ENCODE data around the gene CHD6.

The CHD6 gene

GRCh38 chr20:41552295-41553068 lies 65.7 kb downstream of the CHD6 start:
- ATAC-seq = no peak
- TF ChIP-seq GLIS3 (CRISPR knock-in tag; IDR thresholded peaks at IDR 0.05) (no peak), ZFP3 (CRISPR knock-in tag; IDR thresholded peaks at IDR 0.05) (no peak), TSHZ2 (CRISPR knock-in tag; IDR thresholded peaks at IDR 0.05) (no peak), POU6F1 (CRISPR knock-in tag; IDR thresholded peaks at IDR 0.05; ENCODE audit: borderline replicate concordance, low read depth) (no peak)

- no peak for ATAC-seq
- TF ChIP-seq CREB5 (CRISPR knock-in tag; IDR thresholded peaks at IDR 0.05; ENCODE audit: low read depth) (no peak), RARB (CRISPR knock-in tag; IDR thresholded peaks at IDR 0.05) (no peak), ZNF70 (CRISPR knock-in tag; IDR thresholded peaks at IDR 0.05) (no peak), POU6F1 (CRISPR knock-in tag; IDR thresholded peaks at IDR 0.05; ENCODE audit: borderline replicate concordance, low read depth) (no peak), CSRNP3 (CRISPR knock-in tag; IDR thresholded peaks at IDR 0.05) (no peak), GLIS3 (CRISPR knock-in tag; IDR thresholded peaks at IDR 0.05) (no peak), ESRRG (CRISPR knock-in tag; IDR thresholded peaks at IDR 0.05) (no peak), TSHZ2 (CRISPR knock-in tag; IDR thresholded peaks at IDR 0.05) (no peak), PPARA (CRISPR knock-in tag; IDR thresholded peaks at IDR 0.05; ENCODE audit: borderline replicate concordance) (no peak), TOX (CRISPR knock-in tag; IDR thresholded peaks at IDR 0.05; ENCODE audit: borderline replicate concordance) (no peak)
Measured at GRCh38 chr20:41551011-41551705, 67.0 kb downstream of the CHD6 start.

- no peak for TF ChIP-seq CSDC2 (CRISPR knock-in tag; IDR thresholded peaks at IDR 0.05)
- TF ChIP-seq PPARA (CRISPR knock-in tag; IDR thresholded peaks at IDR 0.05; ENCODE audit: borderline replicate concordance) = no peak
- TF ChIP-seq TOX (CRISPR knock-in tag; IDR thresholded peaks at IDR 0.05; ENCODE audit: borderline replicate concordance) = no peak
- TF ChIP-seq ZC3H10 (CRISPR knock-in tag; IDR thresholded peaks at IDR 0.05) = no peak
- no peak for TF ChIP-seq TCF4 (CRISPR knock-in tag; IDR thresholded peaks at IDR 0.05; ENCODE audit: borderline replicate concordance)
- TF ChIP-seq TSHZ2 (CRISPR knock-in tag; IDR thresholded peaks at IDR 0.05) = no peak
- TF ChIP-seq OSR1 (CRISPR knock-in tag; IDR thresholded peaks at IDR 0.05) = no peak
- TF ChIP-seq ARNTL (CRISPR knock-in tag; IDR thresholded peaks at IDR 0.05; ENCODE audit: borderline replicate concordance, low read depth) = no peak
- no peak for TF ChIP-seq ZNF8 (CRISPR knock-in tag; IDR thresholded peaks at IDR 0.05)
- no peak for TF ChIP-seq CREB5 (CRISPR knock-in tag; IDR thresholded peaks at IDR 0.05; ENCODE audit: low read depth)
- ATAC-seq = no peak
Measured at GRCh38 chr20:41547221-41547620, 71.0 kb downstream of the CHD6 start.
